Karpas-422 (cell line): ENCODE results near the gene ABLIM2. TPM values are rescaled to one million over a fixed set of nuclear protein-coding genes. Genes with fewer than 3 reads are reported as not detected.
A peak's percentile ranks its signal among the peaks of the same experiment; 100 is the strongest.

Experiments used
- DNase-seq: peaks from one replicate; pipeline ENCODE4 v3.0.0-alpha.2; 2015
- H2AFZ ChIP-seq: fragments of 200-600 bp; sonication (generic); 2 replicates; pipeline ENCODE4 v1.6.1; 2014; ENCODE audit warnings: antibody characterized with exemption, low read length, mixed read lengths
- H3K27ac ChIP-seq: fragments of 200-600 bp; sonication (generic); 2 replicates; pipeline ENCODE4 v1.5.1; 2014; ENCODE audit warnings: mild to moderate bottlenecking, low read length, moderate library complexity
- H3K27me3 ChIP-seq: fragments of 200-600 bp; sonication (generic); 2 replicates; pipeline ENCODE4 v1.6.1; 2014; ENCODE audit warnings: low read length, mixed read lengths
- H3K36me3 ChIP-seq: fragments of 200-600 bp; sonication (generic); 2 replicates; pipeline ENCODE4 v1.6.1; 2014; ENCODE audit warnings: low read length, mixed read lengths; ENCODE audit not compliant: insufficient read depth
- H3K4me1 ChIP-seq: fragments of 200-600 bp; sonication (generic); 2 replicates; pipeline ENCODE4 v1.6.1; 2014; ENCODE audit warnings: mild to moderate bottlenecking, low read length, mixed read lengths
- H3K4me2 ChIP-seq: fragments of 200-600 bp; sonication (generic); 2 replicates; pipeline ENCODE4 v1.6.1; 2014; ENCODE audit warnings: low read length, low read depth, mild to moderate bottlenecking; ENCODE audit not compliant: poor library complexity, severe bottlenecking
- H3K4me3 ChIP-seq: fragments of 200-600 bp; sonication (generic); 2 replicates; pipeline ENCODE4 v1.5.1; 2014; ENCODE audit warnings: mild to moderate bottlenecking, antibody characterized with exemption, low read length, mixed read lengths
- H3K79me2 ChIP-seq: fragments of 200-600 bp; sonication (generic); 2 replicates; pipeline ENCODE4 v1.6.1; 2014; ENCODE audit warnings: mild to moderate bottlenecking, low read length, mixed read lengths
- H3K9ac ChIP-seq: fragments of 200-600 bp; sonication (generic); 2 replicates; pipeline ENCODE4 v1.6.0; 2014; ENCODE audit warnings: low read length
- H3K9me2 ChIP-seq: fragments of 200-600 bp; sonication (generic), shearing (Covaris generic); replicated peaks from 2 replicates; pipeline ENCODE4 v1.6.0; 2014; ENCODE audit warnings: mild to moderate bottlenecking, low read length, moderate library complexity; ENCODE audit not compliant: insufficient read depth
- H3K9me3 ChIP-seq: fragments of 300-700, 200-600 bp; sonication (generic); 2 replicates; pipeline ENCODE4 v1.6.1; 2014; ENCODE audit warnings: low read length, mixed read lengths
- H4K20me1 ChIP-seq: fragments of 200-600 bp; sonication (generic); 2 replicates; pipeline ENCODE4 v1.6.1; 2014; ENCODE audit warnings: mild to moderate bottlenecking, antibody characterized with exemption, low read length, low read depth; ENCODE audit not compliant: insufficient read depth
- total RNA-seq: library from RNA; depleted of rRNA; stranded (reverse); fragments of >200 nt; shearing (Covaris generic); gene quantifications from 2 replicates; pipeline ENCODE4 v1.2.3, GENCODE V29; 2014; ENCODE audit warnings: low replicate concordance

The ABLIM2 gene
- total RNA-seq, 1 experiment from 2014 or later, result not detected

GRCh38 chr4:7964459-7964858 lies 194.2 kb downstream of the ABLIM2 start:
- DNase-seq, result no peak
- Histone ChIP-seq H3K4me2 (no peak overlapping the region), H3K9me3 (no peaks in the 10 kb centered on the region), H3K27ac (no peak overlapping the region), H3K9ac (no peak overlapping the region), H3K36me3 (no peaks in the 10 kb centered on the region), H3K4me1 (peaks cover 6% of the 10 kb centered on the region), H4K20me1 (no peaks in the 10 kb centered on the region), H3K27me3 (no peaks in the 10 kb centered on the region), H2AFZ (no peak overlapping the region), H3K79me2 (no peaks in the 10 kb centered on the region), H3K4me3 (no peak overlapping the region), H3K9me2 (no peaks in the 10 kb centered on the region)

DNA sequence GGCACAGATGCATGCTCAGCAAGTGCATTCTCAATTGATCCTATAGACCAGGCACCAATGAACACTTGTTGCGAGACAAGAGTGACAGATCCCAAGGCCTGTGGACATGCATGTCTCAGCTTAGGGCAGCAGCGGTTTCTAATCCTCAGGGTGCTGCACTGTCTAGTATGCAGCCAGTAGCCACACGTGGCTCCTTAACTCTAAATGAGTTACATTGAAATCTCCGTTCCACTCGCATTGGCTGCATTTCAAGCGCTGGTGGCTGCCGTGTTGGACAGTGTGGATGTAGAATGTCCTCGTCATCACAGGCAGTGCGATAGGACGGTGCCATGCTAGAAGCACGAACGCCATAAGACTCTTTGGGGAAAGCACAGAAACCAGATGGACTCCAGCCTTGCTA lies 194.9 kb downstream of the ABLIM2 start:
- H3K36me3 ChIP-seq, result no peaks in the 10 kb centered on the region

GRCh38 chr4:7962609-7963508 lies 195.8 kb downstream of the ABLIM2 start:
- no peak overlapping the region for H3K9ac ChIP-seq
- no peak overlapping the region for H3K4me2 ChIP-seq
- no peaks in the 10 kb centered on the region for H3K9me3 ChIP-seq
- no peak overlapping the region for H2AFZ ChIP-seq
- no peaks in the 10 kb centered on the region for H3K79me2 ChIP-seq
- no peaks in the 10 kb centered on the region for H4K20me1 ChIP-seq
- no peaks in the 10 kb centered on the region for H3K36me3 ChIP-seq
- DNase-seq, result no peak
- no peak overlapping the region for H3K4me3 ChIP-seq
- H3K4me1 ChIP-seq, result peaks cover 6% of the 10 kb centered on the region
- no peaks in the 10 kb centered on the region for H3K9me2 ChIP-seq
- H3K27me3 ChIP-seq, result no peaks in the 10 kb centered on the region
- no peak overlapping the region for H3K27ac ChIP-seq

More for the DNA sequence above, 194.9 kb downstream of the ABLIM2 start:
- Histone ChIP-seq H3K27me3 (no peaks in the 10 kb centered on the region), H3K4me1 (peaks cover 6% of the 10 kb centered on the region), H3K4me3 (no peak overlapping the region), H4K20me1 (no peaks in the 10 kb centered on the region), H3K9ac (no peak overlapping the region), H2AFZ (no peak overlapping the region), H3K4me2 (no peak overlapping the region), H3K79me2 (no peaks in the 10 kb centered on the region), H3K9me2 (no peaks in the 10 kb centered on the region), H3K9me3 (no peaks in the 10 kb centered on the region), H3K27ac (no peak overlapping the region)
- DNase-seq, result no peak

GRCh38 chr4:7960790-7961655 lies 197.6 kb downstream of the ABLIM2 start:
- Histone ChIP-seq H3K4me3 (no peak overlapping the region), H3K36me3 (no peaks in the 10 kb centered on the region), H3K79me2 (no peaks in the 10 kb centered on the region), H4K20me1 (no peaks in the 10 kb centered on the region), H3K27me3 (no peaks in the 10 kb centered on the region), H3K9me2 (no peaks in the 10 kb centered on the region), H3K4me2 (no peak overlapping the region), H3K4me1 (peaks cover 6% of the 10 kb centered on the region), H2AFZ (no peak overlapping the region), H3K9me3 (no peaks in the 10 kb centered on the region), H3K27ac (no peak overlapping the region), H3K9ac (no peak overlapping the region)
- peak; percentile 51 for DNase-seq

GRCh38 chr4:7960017-7960789 lies 198.4 kb downstream of the ABLIM2 start:
- Histone ChIP-seq H3K27ac (no peak overlapping the region), H3K27me3 (no peaks in the 10 kb centered on the region), H3K79me2 (no peaks in the 10 kb centered on the region), H3K9me3 (no peaks in the 10 kb centered on the region), H3K9me2 (no peaks in the 10 kb centered on the region), H3K36me3 (no peaks in the 10 kb centered on the region), H3K9ac (no peak overlapping the region), H4K20me1 (no peaks in the 10 kb centered on the region), H3K4me3 (no peak overlapping the region), H3K4me1 (peaks cover 6% of the 10 kb centered on the region), H2AFZ (no peak overlapping the region), H3K4me2 (no peak overlapping the region)
- no peak for DNase-seq

GRCh38 chr4:7959078-7959477 lies 199.5 kb downstream of the ABLIM2 start:
- Histone ChIP-seq H3K4me1 (peaks cover 6% of the 10 kb centered on the region), H3K27ac (no peak overlapping the region), H3K9ac (no peak overlapping the region)

DNA sequence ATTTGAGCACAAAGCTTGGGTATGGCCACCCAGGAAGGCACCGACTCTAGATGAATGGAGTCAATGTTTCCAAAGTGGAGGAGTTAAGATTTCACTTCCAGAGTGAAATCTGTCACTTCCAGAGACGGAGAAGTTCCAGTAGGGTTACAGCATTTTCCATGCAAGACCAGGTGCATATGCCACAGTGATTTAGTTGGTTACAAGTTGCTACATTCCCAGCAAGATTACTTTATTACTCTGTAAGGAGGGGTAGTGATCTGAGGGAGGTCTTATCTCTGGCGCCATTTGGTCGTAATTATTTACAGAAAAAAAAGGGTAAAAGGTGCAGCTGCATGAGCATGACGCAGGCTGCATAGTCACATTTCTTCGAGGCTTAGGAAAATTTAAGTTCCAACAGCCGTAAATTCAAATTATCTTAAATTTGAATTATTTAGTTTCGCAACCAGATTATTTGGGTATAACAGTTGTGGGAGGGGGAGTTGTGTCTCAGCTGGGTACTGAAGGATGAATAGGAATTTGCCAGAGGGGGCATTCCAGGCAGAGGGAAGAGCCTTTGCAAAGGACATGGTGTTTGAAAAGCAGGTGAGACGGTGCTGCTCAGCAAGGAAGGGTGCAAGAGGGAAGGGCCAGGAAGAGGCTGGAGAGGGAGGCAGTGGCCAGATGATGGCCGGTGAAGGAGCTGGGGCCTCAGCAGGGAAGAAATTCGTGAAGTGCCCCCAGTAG lies 201.5 kb downstream of the ABLIM2 start:
- no peaks in the 10 kb centered on the region for H3K79me2 ChIP-seq

More at GRCh38 chr4:7959078-7959477, 199.5 kb downstream of the ABLIM2 start:
- Histone ChIP-seq H3K4me2 (no peak overlapping the region), H3K36me3 (no peaks in the 10 kb centered on the region), H2AFZ (no peak overlapping the region), H3K9me3 (no peaks in the 10 kb centered on the region), H3K9me2 (no peaks in the 10 kb centered on the region), H3K4me3 (no peak overlapping the region), H3K79me2 (no peaks in the 10 kb centered on the region), H4K20me1 (no peaks in the 10 kb centered on the region), H3K27me3 (no peaks in the 10 kb centered on the region)
- DNase-seq, result no peak

More for the DNA sequence above, 201.5 kb downstream of the ABLIM2 start:
- no peak for DNase-seq
- H3K27ac ChIP-seq, result no peak overlapping the region
- H3K9me3 ChIP-seq, result no peaks in the 10 kb centered on the region
- H2AFZ ChIP-seq, result no peak overlapping the region
- no peaks in the 10 kb centered on the region for H3K27me3 ChIP-seq
- H3K36me3 ChIP-seq, result no peaks in the 10 kb centered on the region
- H3K9ac ChIP-seq, result no peak overlapping the region
- H3K9me2 ChIP-seq, result no peaks in the 10 kb centered on the region
- no peak overlapping the region for H3K4me2 ChIP-seq
- H3K4me3 ChIP-seq, result no peak overlapping the region
- H4K20me1 ChIP-seq, result no peaks in the 10 kb centered on the region
- H3K4me1 ChIP-seq, result peaks cover 6% of the 10 kb centered on the region
